ENCODE data around the gene FBXO22.
"Not testable (repeated sequence)": the region's sequence is repeated elsewhere in the genome, so short reads cannot be mapped to it uniquely, and the experiment has no call there.

FBXO22 gene

GRCh38 chr15:75866916-75867315, 36.8 kb upstream of the FBXO22 start:
- intact Hi-C loops (cut with DNase I; ENCODE audit: low total_unique reads), result no loop called here
- H3K4me1 ChIP-seq, result no peaks in the 10 kb centered on the region

GRCh38 chr15:75867449-75867848, 36.2 kb upstream of the FBXO22 start:
- Histone ChIP-seq H3K27ac (no peak overlapping the region), H3K4me1 (no peaks in the 10 kb centered on the region), H3K9me3 (no peaks in the 10 kb centered on the region), H3K4me3 (no peak overlapping the region), H3K27me3 (no peaks in the 10 kb centered on the region), H3K36me3 (peaks cover 4 to 30% (median 14%) of the 10 kb centered on the region in 3 donors)
- DNase-seq, result no peak
- no peak for TF ChIP-seq CTCF (IDR thresholded peaks at IDR 0.05)
- intact Hi-C loops (cut with DNase I; ENCODE audit: low total_unique reads), result no loop called here

More at GRCh38 chr15:75866916-75867315, 36.8 kb upstream of the FBXO22 start:
- no peaks in the 10 kb centered on the region for H3K9me3 ChIP-seq
- no peaks in the 10 kb centered on the region for H3K27me3 ChIP-seq
- no peak overlapping the region for H3K27ac ChIP-seq
- no peak for TF ChIP-seq CTCF (IDR thresholded peaks at IDR 0.05)
- peaks cover 4 to 31% (median 14%) of the 10 kb centered on the region in 3 donors for H3K36me3 ChIP-seq
- no peak overlapping the region for H3K4me3 ChIP-seq
- no peak for DNase-seq

- DNase-seq, result no peak
- H3K27ac ChIP-seq, result no peak overlapping the region
- no peaks in the 10 kb centered on the region for H3K9me3 ChIP-seq
- H3K4me1 ChIP-seq, result no peaks in the 10 kb centered on the region
- H3K4me3 ChIP-seq, result no peak overlapping the region
- intact Hi-C loops (cut with DNase I; ENCODE audit: low total_unique reads), result no loop called here
- TF ChIP-seq CTCF (IDR thresholded peaks at IDR 0.05), result no peak
- H3K36me3 ChIP-seq, result peaks cover 4 to 30% (median 16%) of the 10 kb centered on the region in 3 donors
- H3K27me3 ChIP-seq, result no peaks in the 10 kb centered on the region
These were observed 35.7 kb upstream of the FBXO22 start for GRCh38 chr15:75868019-75868418.

DNA sequence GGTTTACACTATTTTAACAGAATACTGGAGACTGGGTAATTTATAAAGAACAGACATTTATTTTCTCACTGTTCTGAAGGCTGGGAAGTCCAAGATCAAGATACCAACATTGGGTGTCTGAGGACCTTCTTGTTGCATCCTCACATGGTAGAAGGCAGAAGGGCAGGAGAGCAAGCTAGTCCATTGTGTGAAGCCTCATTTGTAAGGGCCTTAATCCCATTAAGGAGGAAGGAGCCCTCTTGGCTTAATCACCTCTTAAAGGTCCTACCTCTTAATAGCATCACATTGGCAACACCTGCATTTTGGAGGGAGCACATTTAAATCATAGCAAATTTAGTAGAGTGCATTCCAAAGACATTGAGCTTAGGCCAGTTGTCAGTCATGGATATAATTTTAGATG, 34.2 kb upstream of the FBXO22 start:
- Histone ChIP-seq H3K4me3 (no peak overlapping the region), H3K27me3 (no peaks in the 10 kb centered on the region), H3K4me1 (no peaks in the 10 kb centered on the region), H3K27ac (no peak overlapping the region), H3K9me3 (no peaks in the 10 kb centered on the region), H3K36me3 (peaks cover 4 to 36% (median 31%) of the 10 kb centered on the region in 3 donors)
- no peak for TF ChIP-seq CTCF (IDR thresholded peaks at IDR 0.05)
- DNase-seq, result no peak
- intact Hi-C loops (cut with DNase I; ENCODE audit: low total_unique reads), result no loop called here

DNA sequence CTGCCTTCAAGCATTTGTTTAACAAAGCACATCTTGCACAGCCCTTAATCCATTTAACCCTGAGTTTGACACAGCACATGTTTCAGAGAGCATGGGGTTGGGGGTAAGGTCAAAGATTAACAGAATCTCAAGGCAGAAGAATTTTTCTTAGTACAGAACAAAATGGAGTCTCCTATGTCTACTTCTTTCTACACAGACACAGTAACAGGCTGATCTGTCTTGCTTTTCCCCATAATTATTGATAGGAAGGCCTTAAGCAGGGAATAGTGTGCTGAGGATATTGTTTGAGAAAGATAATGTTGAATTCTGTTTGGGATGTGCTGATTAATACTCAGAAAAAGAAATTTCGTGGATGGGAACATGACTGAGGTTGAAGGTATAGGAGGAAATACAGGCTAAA, 32.1 kb upstream of the FBXO22 start:
- H3K27ac ChIP-seq; H3K27me3 ChIP-seq; H3K9me3 ChIP-seq; H3K4me1 ChIP-seq; H3K4me3 ChIP-seq; intact Hi-C loops (cut with DNase I; ENCODE audit: low total_unique reads); DNase-seq: not testable (repeated sequence)
- H3K36me3 ChIP-seq, result peaks cover 13 to 49% (median 40%) of the 10 kb centered on the region in 3 donors

DNA sequence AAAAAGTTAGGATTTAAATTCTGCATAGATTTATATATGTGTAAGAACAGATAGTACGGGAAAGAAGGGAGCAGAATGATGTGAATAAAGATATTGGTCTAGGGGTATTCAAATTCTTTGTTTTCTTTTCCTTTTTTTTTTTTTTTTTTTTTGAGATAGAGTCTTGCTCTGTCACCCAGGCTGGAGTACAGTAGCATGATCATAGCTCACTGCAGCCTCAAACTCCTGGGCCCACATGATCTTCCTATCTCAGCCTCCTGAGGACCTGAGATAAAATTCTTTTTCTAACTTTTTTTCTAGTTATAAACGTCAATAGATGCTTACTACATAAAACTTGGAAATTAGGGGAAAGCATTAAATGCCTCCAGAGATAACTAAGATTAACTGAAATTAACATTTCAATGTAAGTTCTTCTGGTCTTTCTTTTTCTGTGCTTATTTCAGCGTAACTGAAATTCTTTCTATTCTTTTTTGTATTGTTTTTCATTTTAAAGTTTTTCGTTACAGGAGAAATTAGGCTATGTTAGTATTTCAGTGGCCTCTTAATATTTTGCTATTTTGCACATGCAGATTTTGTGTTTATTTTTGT, 31.2 kb upstream of the FBXO22 start:
- Histone ChIP-seq H3K27ac (no peak overlapping the region), H3K4me3 (no peak overlapping the region), H3K9me3 (no peaks in the 10 kb centered on the region), H3K4me1 (no peaks in the 10 kb centered on the region), H3K36me3 (peaks cover 13 to 51% (median 40%) of the 10 kb centered on the region in 3 donors), H3K27me3 (no peaks in the 10 kb centered on the region)
- no peak for DNase-seq
- no peak for TF ChIP-seq CTCF (IDR thresholded peaks at IDR 0.05)
- intact Hi-C loops (cut with DNase I; ENCODE audit: low total_unique reads), result no loop called here

Measured in tibial artery (tissue), 4 donors.